OCI-LY3 (cell line): ENCODE measurements around the gene CYP1A1.

ENCODE experiments used
- CTCF ChIP-seq: fragments of 200-600, 300-600 bp; sonication (generic); IDR thresholded peaks from 2 replicates; pipeline ENCODE4 v1.5.1; 2014; ENCODE audit warnings: antibody characterized with exemption, low read length, low read depth
- EZH2phosphoT487 ChIP-seq: fragments of 200-600 bp; shearing (Covaris generic); IDR thresholded peaks from 2 replicates; pipeline ENCODE4 v1.6.1; 2018; ENCODE audit warnings: antibody characterized with exemption, mixed run types, low read depth

GRCh38 chr15:74750751-74751150 lies 25.4 kb upstream of the CYP1A1 start:
- TF ChIP-seq CTCF, result no peak
- TF ChIP-seq EZH2phosphoT487, result no peak
